Lower leg skin (tissue), 3 donors: Measurements from ENCODE around the gene RCE1.

Source experiments
- POLR2A ChIP-seq, 2 donors: fragments of 450-650 bp; IDR thresholded peaks; one replicate each; pipeline ENCODE4 v1.6.1; 2016 to 2017; ENCODE audit warnings: antibody characterized with exemption in 2 of 2, mild to moderate bottlenecking in 1 of 2, moderate library complexity in 1 of 2
- TF ChIP-seq, protein P1 (sequence below), 3 donors: fragments of 450-650 bp; IDR thresholded peaks; one replicate each; pipeline ENCODE4 v1.5.1; 2016; ENCODE audit warnings: antibody characterized with exemption in 3 of 3, mild to moderate bottlenecking in 3 of 3, moderate library complexity in 2 of 3

DNA sequence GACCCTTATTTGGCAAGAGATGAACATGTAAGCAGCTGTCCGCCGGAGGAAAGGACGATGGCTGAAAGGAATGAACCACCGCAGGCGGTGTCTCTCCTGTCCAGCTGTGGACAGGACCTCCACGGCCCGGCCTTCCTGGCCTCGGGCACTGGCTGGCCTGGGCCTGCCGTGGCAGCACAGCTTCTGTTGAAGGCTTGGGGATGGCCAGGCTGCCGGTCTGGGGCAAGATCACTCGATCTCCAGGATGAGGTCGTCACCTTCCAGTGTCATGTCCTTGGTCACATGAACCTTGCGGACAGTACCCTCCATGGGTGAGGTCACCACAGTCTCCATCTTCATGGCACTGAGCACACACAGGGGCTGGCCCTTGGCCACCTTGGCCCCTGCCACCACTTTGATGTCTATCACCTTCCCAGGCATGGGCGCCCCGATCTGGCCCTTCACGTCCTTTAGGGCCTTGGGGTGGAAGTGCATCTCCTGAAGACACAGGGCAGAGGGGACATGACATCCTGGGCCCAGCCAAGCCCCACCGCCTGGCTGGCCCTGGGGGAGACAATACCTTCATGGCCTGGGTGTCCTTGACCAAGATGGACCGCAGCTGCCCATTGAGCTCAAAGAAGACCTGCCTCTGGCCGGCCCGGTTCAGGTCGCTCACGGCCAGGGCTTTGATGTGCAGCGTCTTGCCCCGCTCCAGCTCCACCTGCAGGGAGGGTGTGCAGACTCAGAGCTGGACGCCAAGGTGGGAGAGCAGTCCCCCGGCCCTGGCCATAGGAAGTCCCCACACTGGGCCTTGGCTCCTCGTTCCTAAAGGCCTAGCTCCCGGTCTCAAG lies 5.6 kb downstream of the RCE1 start:
- TF ChIP-seq, protein P1, sequence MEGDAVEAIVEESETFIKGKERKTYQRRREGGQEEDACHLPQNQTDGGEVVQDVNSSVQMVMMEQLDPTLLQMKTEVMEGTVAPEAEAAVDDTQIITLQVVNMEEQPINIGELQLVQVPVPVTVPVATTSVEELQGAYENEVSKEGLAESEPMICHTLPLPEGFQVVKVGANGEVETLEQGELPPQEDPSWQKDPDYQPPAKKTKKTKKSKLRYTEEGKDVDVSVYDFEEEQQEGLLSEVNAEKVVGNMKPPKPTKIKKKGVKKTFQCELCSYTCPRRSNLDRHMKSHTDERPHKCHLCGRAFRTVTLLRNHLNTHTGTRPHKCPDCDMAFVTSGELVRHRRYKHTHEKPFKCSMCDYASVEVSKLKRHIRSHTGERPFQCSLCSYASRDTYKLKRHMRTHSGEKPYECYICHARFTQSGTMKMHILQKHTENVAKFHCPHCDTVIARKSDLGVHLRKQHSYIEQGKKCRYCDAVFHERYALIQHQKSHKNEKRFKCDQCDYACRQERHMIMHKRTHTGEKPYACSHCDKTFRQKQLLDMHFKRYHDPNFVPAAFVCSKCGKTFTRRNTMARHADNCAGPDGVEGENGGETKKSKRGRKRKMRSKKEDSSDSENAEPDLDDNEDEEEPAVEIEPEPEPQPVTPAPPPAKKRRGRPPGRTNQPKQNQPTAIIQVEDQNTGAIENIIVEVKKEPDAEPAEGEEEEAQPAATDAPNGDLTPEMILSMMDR (IDR thresholded peaks at IDR 0.05), result no peak
- TF ChIP-seq POLR2A (IDR thresholded peaks at IDR 0.05), result no peak
